AG04450 (cell line): Measurements from ENCODE around the gene HMGN3. TPM values are rescaled to one million over a fixed set of nuclear protein-coding genes. Genes with fewer than 3 reads are reported as not detected.

ENCODE experiments used
- CTCF ChIA-PET: fragments of 300-600, 350-600 bp; formaldehyde crosslinking; extraction: SDS; loops from one replicate; lab custom pipeline; 2022; ENCODE audit warnings: antibody characterized with exemption, inconsistent platforms; lab: Charles Lee
- POLR2A ChIA-PET: fragments of 350-600 bp; formaldehyde crosslinking; extraction: SDS; loops from one replicate; lab custom pipeline; 2021; ENCODE audit warnings: antibody characterized with exemption, inconsistent platforms; lab: Yijun Ruan, JAX
- DNase-seq: peaks from one replicate; pipeline ENCODE4 v3.0.0-alpha.2; 2011; ENCODE audit warnings: low read depth, low spot score
- H3K27ac ChIP-seq: one replicate; pipeline ENCODE4 v1.5.1; 2012; ENCODE audit warnings: low read depth, low read length, control low read depth
- H3K27me3 ChIP-seq: one replicate; pipeline ENCODE4 v1.6.0; 2012; ENCODE audit warnings: low read length; ENCODE audit not compliant: control insufficient read depth, insufficient read depth
- H3K4me3 ChIP-seq: 2 replicates; pipeline ENCODE4 v1.5.1; 2011; ENCODE audit warnings: mild to moderate bottlenecking, low read depth, low read length, control low read depth
- H3K9me3 ChIP-seq: 2 replicates; pipeline ENCODE4 v1.5.1; 2012; ENCODE audit warnings: low read length; ENCODE audit not compliant: control insufficient read depth, insufficient read depth
- CTCF ChIP-seq: IDR thresholded peaks from 2 replicates; pipeline ENCODE4 v1.5.1; 2011; ENCODE audit warnings: low read depth, low read length, control low read depth, inconsistent platforms
- polyA plus RNA-seq: library from polyadenylated mRNA; depleted of rRNA; stranded (reverse); fragments of >200 nt; gene quantifications from 2 replicates; pipeline ENCODE4 v1.2.3, GENCODE V29; 2011

HMGN3 gene
- polyA plus RNA-seq, 1 experiment: 55.2 TPM

DNA sequence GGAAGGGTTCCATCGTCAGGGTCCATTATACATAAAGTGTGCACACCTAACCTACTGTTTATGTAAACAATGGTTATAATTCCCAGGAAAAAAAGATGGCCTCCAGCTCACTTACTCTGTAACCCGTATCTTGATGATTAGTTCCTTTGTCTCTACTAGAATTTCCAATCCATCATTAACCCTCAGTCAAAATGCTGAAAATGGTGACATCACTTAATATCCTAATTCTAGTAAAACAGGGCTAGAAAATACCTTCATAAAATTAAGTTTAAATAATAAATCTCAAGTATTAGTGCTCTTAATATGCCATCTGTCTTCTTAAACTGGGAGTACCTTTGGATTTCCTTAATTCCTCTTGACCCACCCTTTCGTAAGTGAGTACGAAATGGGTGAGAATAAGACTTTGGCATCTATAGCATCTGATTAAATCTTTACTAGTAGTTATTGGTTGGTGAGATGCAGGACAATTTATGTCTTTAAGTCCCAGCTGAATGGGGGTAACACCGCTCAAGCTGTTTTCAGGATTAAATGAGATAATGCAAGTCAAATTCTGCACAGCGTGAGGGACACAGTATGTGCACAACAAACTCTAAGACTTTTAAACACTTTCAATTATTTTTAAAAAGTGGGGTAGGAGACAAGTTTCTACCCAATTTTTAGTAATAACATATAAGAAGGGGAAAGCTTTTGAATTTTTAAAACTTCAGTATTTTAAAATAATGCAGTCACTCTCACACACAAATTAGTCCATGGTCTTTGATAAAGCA lies 1.6 kb downstream of the HMGN3 start:
- ChIA-PET CTCF (interaction anchor here (1.0 kb wide), 1 partner anchor 9 kb away, joined by 3 read pairs; no protein-coding TSS in a partner anchor), POLR2A (no interaction called here)
- Histone ChIP-seq H3K4me3 (peak overlapping the region; percentile 80), H3K27ac (peak overlapping the region; percentile 53), H3K9me3 (no peaks in the 10 kb centered on the region), H3K27me3 (no peaks in the 10 kb centered on the region)
- no peak for TF ChIP-seq CTCF
- no peak for DNase-seq

- no peak overlapping the region for H3K27ac ChIP-seq
- no peaks in the 10 kb centered on the region for H3K9me3 ChIP-seq
- no peaks in the 10 kb centered on the region for H3K27me3 ChIP-seq
- no peak overlapping the region for H3K4me3 ChIP-seq
- ChIA-PET POLR2A (no interaction called here), CTCF (no interaction called here)
- no peak for DNase-seq
- no peak for TF ChIP-seq CTCF
Observed at GRCh38 chr6:79231666-79232065, 2.8 kb downstream of the HMGN3 start.

GRCh38 chr6:79231101-79231500 lies 3.4 kb downstream of the HMGN3 start:
- ChIA-PET POLR2A (no interaction called here), CTCF (no interaction called here)
- no peak for TF ChIP-seq CTCF
- no peaks in the 10 kb centered on the region for H3K9me3 ChIP-seq
- no peaks in the 10 kb centered on the region for H3K27me3 ChIP-seq
- DNase-seq: no peak
- H3K4me3 ChIP-seq: no peak overlapping the region
- H3K27ac ChIP-seq: no peak overlapping the region

DNA sequence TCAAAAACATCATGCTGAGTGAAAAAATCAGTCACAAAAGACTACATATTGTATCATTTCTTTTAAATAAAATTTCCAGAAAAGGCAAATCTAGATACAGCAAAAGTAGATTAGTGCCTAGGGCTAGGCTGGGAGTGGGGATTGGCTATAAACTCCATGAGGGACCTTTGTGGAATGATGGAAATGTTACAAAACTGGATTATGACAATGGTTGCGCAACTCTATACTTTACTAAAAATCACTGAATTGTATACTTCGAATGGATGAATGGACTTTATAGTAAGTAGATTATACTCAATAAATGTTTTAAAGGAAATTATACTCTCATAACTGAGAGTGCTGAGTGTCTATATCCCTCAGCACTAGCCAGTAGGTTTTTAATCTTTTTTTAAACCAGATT lies 4.3 kb downstream of the HMGN3 start:
- ChIA-PET POLR2A (no interaction called here), CTCF (no interaction called here)
- H3K27me3 ChIP-seq: no peaks in the 10 kb centered on the region
- H3K9me3 ChIP-seq: no peaks in the 10 kb centered on the region
- DNase-seq: no peak
- TF ChIP-seq CTCF: no peak
- no peak overlapping the region for H3K4me3 ChIP-seq
- no peak overlapping the region for H3K27ac ChIP-seq

DNA sequence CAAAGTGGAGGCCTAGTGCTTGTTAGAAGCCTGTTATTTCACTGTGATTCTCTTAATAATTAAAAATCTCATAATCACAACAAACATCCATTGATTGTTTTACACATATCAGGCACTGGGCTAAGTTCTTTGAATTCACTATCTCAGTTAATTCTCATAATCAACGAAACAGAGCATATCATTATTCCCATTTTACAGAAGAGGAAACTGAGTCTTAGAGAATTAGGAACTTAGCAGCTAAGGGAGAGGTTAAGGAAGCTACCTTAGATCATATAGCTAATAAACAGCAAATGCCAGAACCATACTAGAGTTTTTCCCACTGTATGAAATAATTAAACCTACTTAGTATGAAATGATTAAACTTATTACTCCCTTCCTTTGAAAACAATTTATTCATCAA lies 7.0 kb downstream of the HMGN3 start:
- POLR2A ChIA-PET: no interaction called here
- Histone ChIP-seq H3K27ac (no peak overlapping the region), H3K9me3 (no peaks in the 10 kb centered on the region), H3K27me3 (no peaks in the 10 kb centered on the region), H3K4me3 (no peak overlapping the region)
- no peak for TF ChIP-seq CTCF
- DNase-seq: no peak
- CTCF ChIA-PET: no interaction called here
